GM10266 (cell line): ENCODE data around the gene PPP3CA.

Experiments
- DNase-seq: peaks from one replicate; pipeline ENCODE4 v3.0.0; 2012; ENCODE audit errors: extremely low spot score
- TF ChIP-seq, protein P1 (sequence below): IDR thresholded peaks from 2 replicates; pipeline ENCODE4 v1.5.1; 2012; ENCODE audit warnings: mild to moderate bottlenecking, low read depth; ENCODE audit not compliant: control insufficient read depth, insufficient read depth; ENCODE audit errors: missing control alignments

Gene PPP3CA

DNA sequence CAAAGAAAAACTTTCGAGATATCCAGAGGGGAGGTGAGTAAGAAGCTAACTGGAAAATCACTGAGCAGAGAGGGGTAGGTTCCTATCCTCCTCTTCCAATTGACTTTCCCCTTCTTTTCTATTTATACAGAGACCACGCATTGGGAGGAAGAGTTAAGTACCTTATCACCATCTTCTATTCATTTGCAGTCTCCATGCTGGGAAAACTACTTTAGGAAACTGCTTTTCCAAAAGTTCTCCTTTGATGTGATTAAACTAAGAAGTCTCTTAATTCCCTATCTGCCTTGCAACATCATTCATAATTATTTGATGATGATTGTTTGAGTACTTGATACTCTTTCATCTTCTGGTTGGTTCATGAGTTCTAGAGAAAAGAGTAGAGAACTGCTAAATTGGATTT, 306.6 kb downstream of the PPP3CA start:
- no peak for DNase-seq
- TF ChIP-seq, protein P1, sequence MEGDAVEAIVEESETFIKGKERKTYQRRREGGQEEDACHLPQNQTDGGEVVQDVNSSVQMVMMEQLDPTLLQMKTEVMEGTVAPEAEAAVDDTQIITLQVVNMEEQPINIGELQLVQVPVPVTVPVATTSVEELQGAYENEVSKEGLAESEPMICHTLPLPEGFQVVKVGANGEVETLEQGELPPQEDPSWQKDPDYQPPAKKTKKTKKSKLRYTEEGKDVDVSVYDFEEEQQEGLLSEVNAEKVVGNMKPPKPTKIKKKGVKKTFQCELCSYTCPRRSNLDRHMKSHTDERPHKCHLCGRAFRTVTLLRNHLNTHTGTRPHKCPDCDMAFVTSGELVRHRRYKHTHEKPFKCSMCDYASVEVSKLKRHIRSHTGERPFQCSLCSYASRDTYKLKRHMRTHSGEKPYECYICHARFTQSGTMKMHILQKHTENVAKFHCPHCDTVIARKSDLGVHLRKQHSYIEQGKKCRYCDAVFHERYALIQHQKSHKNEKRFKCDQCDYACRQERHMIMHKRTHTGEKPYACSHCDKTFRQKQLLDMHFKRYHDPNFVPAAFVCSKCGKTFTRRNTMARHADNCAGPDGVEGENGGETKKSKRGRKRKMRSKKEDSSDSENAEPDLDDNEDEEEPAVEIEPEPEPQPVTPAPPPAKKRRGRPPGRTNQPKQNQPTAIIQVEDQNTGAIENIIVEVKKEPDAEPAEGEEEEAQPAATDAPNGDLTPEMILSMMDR = no peak

DNA sequence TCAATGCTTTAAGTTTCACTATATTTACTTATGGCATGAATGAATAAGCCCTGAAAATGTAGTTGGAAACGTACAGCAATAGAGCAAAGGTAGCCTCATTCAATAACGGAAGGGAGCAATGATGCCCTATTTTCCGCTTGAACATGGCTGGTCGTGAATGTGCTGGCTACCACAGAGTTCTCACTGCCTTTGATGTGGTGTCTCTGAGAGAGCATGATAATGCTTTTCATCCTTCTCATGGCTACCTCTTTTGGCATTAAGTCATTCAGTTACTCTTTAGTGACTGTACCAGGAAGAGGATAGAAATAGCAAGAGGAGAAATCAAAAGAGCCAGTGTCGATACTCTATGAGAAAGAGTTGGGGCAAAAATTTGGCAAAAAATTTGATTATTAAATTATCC, 308.0 kb downstream of the PPP3CA start:
- TF ChIP-seq, protein P1 = no peak
- no peak for DNase-seq

DNA sequence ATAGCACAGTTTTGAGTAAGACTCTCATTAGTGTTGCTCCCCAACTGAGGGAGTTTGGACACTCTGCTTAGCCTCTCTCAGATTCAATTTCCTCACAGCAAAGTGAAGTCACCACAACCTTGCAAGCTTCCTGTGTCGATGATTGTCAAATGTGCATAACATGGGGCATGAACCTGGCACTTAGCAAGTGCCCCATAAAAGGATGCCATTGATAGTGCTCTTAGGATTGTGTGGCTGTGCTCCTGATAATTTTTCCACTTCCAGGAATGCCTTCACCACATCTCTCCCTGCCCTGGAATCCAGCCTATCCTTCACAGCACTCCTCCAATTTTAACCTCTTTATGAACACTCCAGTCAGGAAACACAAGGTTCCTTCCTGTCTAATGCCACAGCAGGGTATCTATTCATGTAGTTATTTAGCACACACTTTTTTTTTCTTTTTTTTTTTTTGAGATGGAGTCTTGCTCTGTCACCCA, 309.4 kb downstream of the PPP3CA start:
- TF ChIP-seq, protein P1 = no peak
- DNase-seq = no peak

DNA sequence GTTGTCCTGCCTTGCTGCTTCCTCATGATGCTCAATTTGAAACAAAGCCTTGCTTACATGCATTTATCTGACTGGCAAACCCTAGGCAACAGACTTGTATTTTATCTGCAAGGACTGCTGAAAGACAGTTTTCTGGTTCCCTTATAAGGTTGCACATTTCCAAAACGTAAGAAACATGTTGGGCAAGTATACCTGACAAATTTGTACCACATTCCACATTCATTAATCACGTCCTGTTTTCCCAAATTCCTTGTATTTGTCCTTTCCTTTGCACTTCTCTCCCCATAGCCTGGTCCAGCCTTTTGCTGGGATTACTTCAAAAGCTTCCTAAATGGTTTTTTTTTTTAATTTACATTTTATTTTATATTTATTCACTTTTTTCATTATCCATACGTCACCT, 310.1 kb downstream of the PPP3CA start:
- TF ChIP-seq, protein P1 = no peak
- DNase-seq = no peak

DNA sequence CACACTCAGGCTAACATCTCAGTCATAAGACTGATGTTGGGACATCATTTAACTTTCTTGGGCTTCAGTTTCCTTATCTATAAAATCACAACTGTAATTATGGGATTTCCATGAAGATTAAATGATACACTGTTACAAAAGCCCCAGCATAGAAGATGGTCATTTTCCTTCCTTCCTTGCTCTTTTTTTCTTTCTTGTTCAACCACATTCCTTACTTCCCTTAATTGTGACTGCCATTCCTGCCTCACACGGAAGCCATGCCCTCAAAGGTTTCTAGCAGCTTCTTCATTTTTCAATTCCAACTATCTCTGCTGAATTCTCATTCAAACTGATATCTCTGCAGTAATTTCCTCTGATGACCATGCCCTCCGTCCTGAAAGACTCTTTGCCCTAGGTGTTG, 311.8 kb downstream of the PPP3CA start:
- TF ChIP-seq, protein P1 = no peak
- DNase-seq = no peak

DNA sequence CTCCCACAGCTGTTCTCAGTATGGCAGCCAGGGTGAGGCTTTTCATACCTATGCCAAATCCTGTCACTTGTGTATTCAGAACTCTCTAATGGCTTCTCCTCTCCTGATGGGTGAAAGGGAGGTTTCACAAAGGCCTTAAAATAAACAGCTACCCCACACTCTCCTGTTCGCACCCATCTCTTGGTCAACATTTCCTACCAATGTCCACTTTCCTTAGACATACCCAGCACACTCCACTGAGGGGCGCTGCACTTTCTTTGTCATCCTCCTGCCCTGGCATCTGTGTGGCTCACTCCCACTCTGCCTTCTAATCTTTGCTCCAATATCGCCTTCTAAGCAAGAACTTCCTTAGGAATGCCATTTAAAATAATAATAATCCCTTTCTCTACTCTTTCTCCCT, 313.3 kb downstream of the PPP3CA start:
- no peak for DNase-seq
- TF ChIP-seq, protein P1 = peak; percentile 9

DNA sequence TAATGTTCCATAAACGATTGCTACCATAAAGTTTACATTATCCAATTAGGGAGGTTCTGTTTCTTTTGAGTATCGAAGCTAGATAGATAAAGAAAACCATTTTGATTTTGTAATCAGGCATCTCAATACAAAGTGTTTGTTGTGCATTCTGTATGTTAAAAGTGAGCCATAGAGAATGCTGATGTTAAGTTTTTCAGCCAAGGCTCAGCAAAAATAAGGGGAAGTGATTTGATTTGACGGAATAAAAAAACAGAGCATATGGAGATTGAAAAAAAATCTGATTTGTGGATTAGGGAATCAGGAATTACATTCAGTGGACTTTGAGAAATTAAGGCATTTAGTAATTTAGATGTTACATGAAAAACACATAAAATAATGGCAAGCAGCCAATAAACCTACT, 314.8 kb downstream of the PPP3CA start:
- DNase-seq = no peak
- TF ChIP-seq, protein P1 = no peak
